IMR-90 (cell line): ENCODE data around the gene EID3. TPM values are rescaled to one million over a fixed set of nuclear protein-coding genes. Genes with fewer than 3 reads are reported as not detected.

Source experiments
- ATAC-seq: fragments of 200-7000 bp; cut with Tn5 transposase; 2 replicates; pipeline ENCODE4 v1.9.1; 2020; ENCODE audit warnings: low read depth, mild to moderate bottlenecking, moderate library complexity
- BruUV-seq: library from RNA; stranded (reverse); fragments of 400-500 nt; replicated peaks from 2 replicates; lab custom pipeline; 2021; lab: Mats Ljungman, UMichigan
- CTCF ChIA-PET: fragments of 300-600 bp; formaldehyde crosslinking; extraction: SDS; loops from one replicate; lab custom pipeline; 2021; ENCODE audit warnings: antibody characterized with exemption; lab: Yijun Ruan, JAX
- POLR2A ChIA-PET: fragments of 300-600 bp; sonication (Branson Sonifier 250); formaldehyde crosslinking; loops from one replicate; lab custom pipeline; 2022; ENCODE audit warnings: antibody characterized with exemption; ENCODE audit not compliant: unreplicated experiment; lab: Charles Lee
- DNase-seq: peaks from one replicate; pipeline ENCODE4 v3.0.0; 2013
- H2AFZ ChIP-seq: replicated peaks from 2 replicates; pipeline ENCODE3; 2013; ENCODE audit warnings: low read length, mild to moderate bottlenecking; ENCODE audit not compliant: poor library complexity
- H2AK5ac ChIP-seq: 2 replicates; pipeline ENCODE4 v1.6.1; 2013; ENCODE audit warnings: low read depth, low read length, inconsistent platforms
- H2AK9ac ChIP-seq: replicated peaks from 2 replicates; pipeline ENCODE3; 2013; ENCODE audit warnings: mild to moderate bottlenecking, low read depth, low read length, moderate library complexity; ENCODE audit not compliant: poor library complexity
- H2BK120ac ChIP-seq: 2 replicates; pipeline ENCODE4 v1.6.1; 2013; ENCODE audit warnings: low read depth, low read length, inconsistent platforms
- H2BK15ac ChIP-seq: 3 replicates; pipeline ENCODE4 v1.6.1; 2013; ENCODE audit warnings: low read depth, low read length, inconsistent platforms
- H2BK20ac ChIP-seq: 2 replicates; pipeline ENCODE4 v1.6.1; 2013; ENCODE audit warnings: low read depth, mild to moderate bottlenecking, inconsistent platforms, low read length, moderate library complexity
- H2BK5ac ChIP-seq: 2 replicates; pipeline ENCODE4 v1.6.1; 2013; ENCODE audit warnings: mild to moderate bottlenecking, low read depth, low read length, inconsistent platforms; ENCODE audit not compliant: poor library complexity, severe bottlenecking
- H3K14ac ChIP-seq: replicated peaks from 2 replicates; pipeline ENCODE4 v1.6.1; 2013; ENCODE audit warnings: low read depth, low read length, inconsistent platforms
- H3K18ac ChIP-seq: 2 replicates; pipeline ENCODE4 v1.6.1; 2013; ENCODE audit warnings: low read depth, low read length, control low read depth
- H3K23ac ChIP-seq: 2 replicates; pipeline ENCODE4 v1.6.1; 2013; ENCODE audit warnings: low read depth, low read length, inconsistent platforms
- H3K27ac ChIP-seq: 2 replicates; pipeline ENCODE4 v1.5.1; 2013; ENCODE audit warnings: mild to moderate bottlenecking, control low read depth, low read length; ENCODE audit not compliant: insufficient read depth
- H3K27me3 ChIP-seq: 2 replicates; pipeline ENCODE4 v1.6.1; 2013; ENCODE audit warnings: low read length; ENCODE audit not compliant: control insufficient read depth, insufficient read depth
- H3K36me3 ChIP-seq: 2 replicates; pipeline ENCODE4 v1.6.1; 2013; ENCODE audit warnings: low read length, mixed read lengths; ENCODE audit not compliant: control insufficient read depth, insufficient read depth
- H3K4ac ChIP-seq: 2 replicates; pipeline ENCODE4 v1.6.1; 2013; ENCODE audit warnings: low read depth, low read length, inconsistent platforms
- H3K4me1 ChIP-seq: 2 replicates; pipeline ENCODE4 v1.6.1; 2013; ENCODE audit warnings: low read length, mixed read lengths; ENCODE audit not compliant: control insufficient read depth, insufficient read depth
- H3K4me2 ChIP-seq: 2 replicates; pipeline ENCODE4 v1.6.1; 2013; ENCODE audit warnings: low read depth, mild to moderate bottlenecking, control low read depth, low read length, moderate library complexity
- H3K4me3 ChIP-seq: 2 replicates; pipeline ENCODE4 v1.5.1; 2013; ENCODE audit warnings: low read depth, mild to moderate bottlenecking, control low read depth, low read length, moderate library complexity; ENCODE audit not compliant: insufficient read depth
- H3K56ac ChIP-seq: 2 replicates; pipeline ENCODE4 v1.6.1; 2013; ENCODE audit warnings: low read length, inconsistent platforms; ENCODE audit not compliant: insufficient read depth; ENCODE audit errors: extremely low read depth
- H3K79me1 ChIP-seq, 2 experiments: 2 replicates each; pipeline ENCODE4 v1.6.1; 2013; ENCODE audit warnings: low read length in 2 of 2, inconsistent platforms in 1 of 2, low read depth in 1 of 2
- H3K9ac ChIP-seq: 2 replicates; pipeline ENCODE4 v1.6.1; 2013; ENCODE audit warnings: low read depth, low read length, control low read depth
- H3K9me1 ChIP-seq: 2 replicates; pipeline ENCODE4 v1.6.1; 2013; ENCODE audit warnings: low read length, inconsistent platforms; ENCODE audit not compliant: insufficient read depth
- H3K9me3 ChIP-seq: 2 replicates; pipeline ENCODE4 v1.6.1; 2013; ENCODE audit warnings: low read length; ENCODE audit not compliant: control insufficient read depth, insufficient read depth
- H4K20me1 ChIP-seq: 2 replicates; pipeline ENCODE4 v1.6.1; 2013; ENCODE audit warnings: low read length, inconsistent platforms; ENCODE audit not compliant: insufficient read depth
- H4K5ac ChIP-seq: 2 replicates; pipeline ENCODE4 v1.6.1; 2013; ENCODE audit warnings: mild to moderate bottlenecking, low read depth, low read length, control low read depth
- H4K8ac ChIP-seq, 2 experiments: 2 replicates each; pipeline ENCODE4 v1.6.1; 2013; ENCODE audit warnings: low read depth in 2 of 2, low read length in 2 of 2, control low read depth in 1 of 2, inconsistent platforms in 1 of 2
- H4K91ac ChIP-seq: 2 replicates; pipeline ENCODE4 v1.6.1; 2013; ENCODE audit warnings: low read depth, low read length, inconsistent platforms; ENCODE audit not compliant: insufficient read depth
- BHLHE40 ChIP-seq: fragments of 150-350 bp; IDR thresholded peaks from 2 replicates; pipeline ENCODE4 v1.6.1; 2016; ENCODE audit warnings: mild to moderate bottlenecking, low read depth, low read length
- ELK1 ChIP-seq: fragments of 150-350 bp; IDR thresholded peaks from 2 replicates; pipeline ENCODE4 v1.6.1; 2016; ENCODE audit warnings: low read depth, mild to moderate bottlenecking, low read length, moderate library complexity, borderline replicate concordance
- NFE2L2 ChIP-seq: fragments of 150-350 bp; IDR thresholded peaks from 2 replicates; pipeline ENCODE4 v1.6.1; 2016; ENCODE audit warnings: low read depth, mild to moderate bottlenecking, low read length
- POLR2A ChIP-seq: IDR thresholded peaks from 2 replicates; pipeline ENCODE4 v1.6.1; 2012; ENCODE audit warnings: mild to moderate bottlenecking, low read depth, low read length
- WGBS, 2 experiments: methylation state at CpG; one replicate each; pipeline versions ENCODE4 v1.1.5 to v1.1.7; 2013; ENCODE audit warnings: missing lambda C conversion rate in 2 of 2; ENCODE audit not compliant: insufficient read length in 1 of 2; ENCODE audit errors: extremely low coverage in 2 of 2; 5-methylcytosine and 5-hydroxymethylcytosine counted together
- dilution Hi-C: fragments of 300-500 bp; cut with HindIII; formaldehyde crosslinking; loops from one replicate; pipeline ENCODE4 v1.14.3; 2018; ENCODE audit warnings: low sequenced_read_pairs; ENCODE audit not compliant: unreplicated experiment
- in situ Hi-C: fragments of 300-500 bp; cut with MboI; formaldehyde crosslinking; loops from 3 replicates; pipeline ENCODE4 v1.14.3; 2019; ENCODE audit warnings: low sequenced_read_pairs, inconsistent platforms, mixed read lengths
- intact Hi-C: fragments of 100-400 bp; cut with micrococcal nuclease; formaldehyde crosslinking; loops from 2 replicates; pipeline ENCODE4 v1.10.0; 2022
- polyA plus RNA-seq, 3 experiments: library from polyadenylated mRNA; depleted of rRNA; stranded (reverse); fragments of >200 nt; gene quantifications; 2 replicates each; pipeline ENCODE4 v1.2.3, GENCODE V29; 2012; ENCODE audit warnings: low replicate concordance in 1 of 3
- total RNA-seq: library from RNA; depleted of rRNA; stranded (reverse); fragments of >200 nt; gene quantifications from 2 replicates; pipeline ENCODE4 v1.2.3, GENCODE V29; 2012

EID3 gene
- total and polyA plus RNA-seq, 2 of the 4 experiments (the other 2 are of a cell fraction), result 2.2 to 4.1 TPM

GRCh38 chr12:104312654-104313053 lies 9.1 kb downstream of the EID3 start:
- Histone ChIP-seq H2AK9ac (no peak overlapping the region), H4K91ac (no peak overlapping the region), H4K8ac (no peak overlapping the region), H2AK5ac (no peak overlapping the region), H2BK120ac (no peak overlapping the region), H4K5ac (no peak overlapping the region), H3K27me3 (no peaks in the 10 kb centered on the region), H3K9me3 (no peaks in the 10 kb centered on the region), H3K23ac (no peak overlapping the region), H2BK5ac (no peak overlapping the region), H4K20me1 (peaks cover 87% of the 10 kb centered on the region), H3K36me3 (peaks cover 50% of the 10 kb centered on the region), H3K9ac (no peak overlapping the region), H3K27ac (no peak overlapping the region), H2AFZ (no peak overlapping the region), H2BK15ac (no peak overlapping the region), H3K4ac (no peak overlapping the region), H2BK20ac (no peak overlapping the region), H3K14ac (no peak overlapping the region), H3K18ac (no peak overlapping the region), H3K4me1 (peaks cover 14% of the 10 kb centered on the region), H3K9me1 (peaks cover 10% of the 10 kb centered on the region), H3K79me1 (peaks cover 26 to 52% of the 10 kb centered on the region in 2 experiments), H3K56ac (no peak overlapping the region), H3K4me2 (no peak overlapping the region), H3K4me3 (no peak overlapping the region)
- CTCF ChIA-PET, result interaction anchor here (0.6 kb wide), 1 partner anchor 601 kb away, joined by 3 read pairs; no protein-coding TSS in a partner anchor
- ATAC-seq (no peak), DNase-seq (no peak)
- dilution Hi-C loops, result no loop called here
- POLR2A ChIA-PET, result no interaction called here
- no TSS peak for BruUV-seq
- no peak for TF ChIP-seq POLR2A
- TF ChIP-seq BHLHE40, result no peak
- no peak for TF ChIP-seq ELK1
- no peak for TF ChIP-seq NFE2L2
- intact Hi-C loops, result no loop called here
- no CpG with 5 or more reads among the region's 1 CpG for WGBS, 2 experiments
- in situ Hi-C loops, result no loop called here
